Gastrocnemius medialis (tissue), 4 donors: Measurements from ENCODE around the gene LIMK1. TPM values are rescaled to one million over a fixed set of nuclear protein-coding genes. Genes with fewer than 3 reads are reported as not detected.

ENCODE experiments used
- ATAC-seq, 2 donors: fragments of 150-250 bp; one replicate each; pipeline ENCODE4 v1.9.1; 2016
- DNase-seq, 2 donors: peaks; one replicate each; pipeline ENCODE4 v3.0.0-alpha.2; 2019
- H3K27ac ChIP-seq, 4 donors: fragments of 200-600 bp; sonication (generic); 1 replicate in 1 of 4; 2 replicates in 3 of 4; pipeline ENCODE4 v1.5.1; 2016 to 2018; ENCODE audit warnings: mild to moderate bottlenecking in 2 of 4, moderate library complexity in 1 of 4
- H3K27me3 ChIP-seq, 3 donors: fragments of 200-600 bp; sonication (generic) in 2 of 3; 1 replicate in 1 of 3; 2 replicates in 2 of 3; pipeline versions ENCODE4 v1.5.1 to v1.6.0; 2016 to 2019; ENCODE audit warnings: mild to moderate bottlenecking in 1 of 3, moderate library complexity in 1 of 3
- H3K36me3 ChIP-seq, 2 donors: fragments of 200-600 bp; sonication (generic) in 1 of 2; one replicate each; pipeline ENCODE4 v1.5.1; 2017 to 2018
- H3K4me1 ChIP-seq, 2 donors: fragments of 200-600 bp; sonication (generic) in 1 of 2; one replicate each; pipeline ENCODE4 v1.5.1; 2016 to 2017; ENCODE audit warnings: mild to moderate bottlenecking in 2 of 2
- H3K4me3 ChIP-seq, 4 donors: fragments of 200-600 bp; sonication (generic) in 3 of 4; 1 replicate in 1 of 4; 2 replicates in 3 of 4; pipeline ENCODE4 v1.5.1; 2016 to 2019; ENCODE audit warnings: mild to moderate bottlenecking in 2 of 4
- H3K9me3 ChIP-seq, 3 donors: fragments of 200-600 bp; sonication (generic) in 2 of 3; 1 replicate in 1 of 3; 2 replicates in 2 of 3; pipeline ENCODE4 v1.5.1; 2016 to 2019
- CTCF ChIP-seq, 5 experiments: fragments of 450-650 bp in 3 of 5; fragments of 200-600 bp in 2 of 5; sonication (generic) in 2 of 5; IDR thresholded peaks in 4 of 5; conservative IDR thresholded peaks in 1 of 5; 1 replicate in 4 of 5; 2 replicates in 1 of 5; pipeline ENCODE4 v1.5.1; 2016 to 2019; ENCODE audit warnings: antibody characterized with exemption in 5 of 5, mild to moderate bottlenecking in 3 of 5, moderate library complexity in 3 of 5
- POLR2A ChIP-seq, 2 donors: fragments of 450-650 bp; IDR thresholded peaks; one replicate each; pipeline ENCODE4 v1.6.1; 2017; ENCODE audit warnings: antibody characterized with exemption in 2 of 2, mild to moderate bottlenecking in 2 of 2, moderate library complexity in 2 of 2
- in situ Hi-C, 4 donors: fragments of 200-750 bp; cut with MboI; loops; one replicate each; pipeline versions ENCODE4 v1.15.0 to v1.8.0; 2017; ENCODE audit warnings: low sequenced_read_pairs in 4 of 4
- intact Hi-C: fragments of 100-400 bp; cut with DNase I; formaldehyde crosslinking; loops from one replicate; pipeline ENCODE4 v1.15.1; 2023; ENCODE audit warnings: low total_unique reads
- total RNA-seq, 4 donors: library from RNA; depleted of rRNA; stranded (reverse); fragments of >200 nt; gene quantifications; one replicate each; pipeline versions ENCODE4 v1.1.0 to v1.2.3, GENCODE V29; 2016

The LIMK1 gene
- total RNA-seq, 4 donors from 2014 or later, result 15.3 to 56.4 (median 23.3) TPM

GRCh38 chr7:74097937-74098614 lies 14.5 kb downstream of the LIMK1 start:
- ATAC-seq (peak; percentile 55 to 61), DNase-seq (peak; percentile 18 to 67)
- peak in 1 of 2 donors; percentile 28 for TF ChIP-seq POLR2A (IDR thresholded peaks at IDR 0.05)
- TF ChIP-seq CTCF (IDR thresholded peaks at IDR 0.05 in 4 of 5, conservative IDR thresholded peaks at IDR 0.05 in 1 of 5), result no peak
- peaks cover 11 to 16% of the 10 kb centered on the region in 2 donors for H3K4me1 ChIP-seq
- H3K27me3 ChIP-seq, result no peaks in the 10 kb centered on the region
- no peak overlapping the region for H3K4me3 ChIP-seq
- H3K9me3 ChIP-seq, result no peaks in the 10 kb centered on the region
- intact Hi-C loops (no loop called here), in situ Hi-C loops (no loop called here)
- H3K27ac ChIP-seq, result peak overlapping the region; percentile 13 to 62 (median 52)
- peaks cover 0 to 38% of the 10 kb centered on the region in 2 donors for H3K36me3 ChIP-seq

- intact Hi-C loops (no loop called here), in situ Hi-C loops (no loop called here)
- Histone ChIP-seq H3K36me3 (peaks cover 0 to 38% of the 10 kb centered on the region in 2 donors), H3K4me1 (peaks cover 6% of the 10 kb centered on the region in 2 donors), H3K27ac (peak overlapping the region; percentile 12 to 62 (median 52)), H3K9me3 (no peaks in the 10 kb centered on the region), H3K27me3 (no peaks in the 10 kb centered on the region), H3K4me3 (no peak overlapping the region)
- ATAC-seq (no peak), DNase-seq (no peak)
- TF ChIP-seq POLR2A (IDR thresholded peaks at IDR 0.05), result no peak
These were observed 15.4 kb downstream of the LIMK1 start for GRCh38 chr7:74099031-74099430.

- peaks cover 0 to 46% of the 10 kb centered on the region in 2 donors for H3K36me3 ChIP-seq
- intact Hi-C loops, result no loop called here
- H3K27ac ChIP-seq, result peak overlapping the region in 1 of 4 donors; percentile 38
- no peaks in the 10 kb centered on the region for H3K9me3 ChIP-seq
- ATAC-seq (peak in 1 of 2 donors; percentile 9), DNase-seq (peak in 1 of 2 donors; percentile 40)
- no peaks in the 10 kb centered on the region for H3K27me3 ChIP-seq
- in situ Hi-C loops, result no loop called here
- TF ChIP-seq CTCF (IDR thresholded peaks at IDR 0.05 in 4 of 5, conservative IDR thresholded peaks at IDR 0.05 in 1 of 5) (no peak), POLR2A (IDR thresholded peaks at IDR 0.05) (no peak)
- no peak overlapping the region for H3K4me3 ChIP-seq
- H3K4me1 ChIP-seq, result peaks cover 9% of the 10 kb centered on the region in 2 donors
These were observed 17.6 kb downstream of the LIMK1 start for GRCh38 chr7:74101061-74101681.

GRCh38 chr7:74103219-74103772 lies 19.7 kb downstream of the LIMK1 start:
- ATAC-seq, result no peak
- Histone ChIP-seq H3K9me3 (no peaks in the 10 kb centered on the region), H3K4me1 (peaks cover 9% of the 10 kb centered on the region in 2 donors), H3K27ac (peak overlapping the region in 2 of 4 donors; percentile 47 to 70), H3K27me3 (no peaks in the 10 kb centered on the region), H3K36me3 (peaks cover 0 to 54% of the 10 kb centered on the region in 2 donors), H3K4me3 (no peak overlapping the region)
- no peak for TF ChIP-seq CTCF (IDR thresholded peaks at IDR 0.05 in 4 of 5, conservative IDR thresholded peaks at IDR 0.05 in 1 of 5)
- TF ChIP-seq POLR2A (IDR thresholded peaks at IDR 0.05), result no peak
- intact Hi-C loops, result no loop called here
- no peak for DNase-seq
- in situ Hi-C loops, result no loop called here

GRCh38 chr7:74104702-74105101 lies 21.1 kb downstream of the LIMK1 start:
- in situ Hi-C loops, result no loop called here
- TF ChIP-seq CTCF (IDR thresholded peaks at IDR 0.05 in 4 of 5, conservative IDR thresholded peaks at IDR 0.05 in 1 of 5) (no peak), POLR2A (IDR thresholded peaks at IDR 0.05) (no peak)
- no peak overlapping the region for H3K4me3 ChIP-seq
- intact Hi-C loops, result loop anchor here (2.0 kb wide), 1 partner anchor 66 kb away; no protein-coding TSS in a partner anchor
- peak overlapping the region; percentile 47 to 70 (median 62) for H3K27ac ChIP-seq
- DNase-seq (peak; percentile 52 to 67), ATAC-seq (peak; percentile 92 to 93)
- H3K27me3 ChIP-seq, result no peaks in the 10 kb centered on the region
- H3K9me3 ChIP-seq, result no peaks in the 10 kb centered on the region
- peaks cover 9% of the 10 kb centered on the region in 2 donors for H3K4me1 ChIP-seq
- peaks cover 0 to 59% of the 10 kb centered on the region in 2 donors for H3K36me3 ChIP-seq
